ENCODE data around the gene GHR. TPM values are rescaled to one million over a fixed set of nuclear protein-coding genes. Genes with fewer than 3 reads are reported as not detected.

Gene GHR
- total and polyA plus RNA-seq, 2 donors (not counting 3 experiments of a cell fraction or from before 2014, with no cell fraction given), result 0.27 to 0.28 TPM

GRCh38 chr5:42768106-42768504, 344.9 kb downstream of the GHR start:
- Histone ChIP-seq H3K9me1 (replicated peaks; ENCODE audit: control insufficient read depth, extremely low read depth, insufficient read depth, low read length) (no peaks in the 10 kb centered on the region), H3K4me2 (ENCODE audit: insufficient read depth, low read length) (no peak overlapping the region), H3K4me3 (replicated peaks in 1 of 3; ENCODE audit: insufficient read depth in 1 of 3, low read depth in 1 of 3, low read length in 3 of 3) (no peak overlapping the region), H3K36me3 (ENCODE audit: control insufficient read depth in 2 of 2, extremely low read depth in 1 of 2, insufficient read depth in 2 of 2, low read length in 2 of 2) (no peaks in the 10 kb centered on the region), H4K20me1 (replicated peaks; ENCODE audit: control insufficient read depth, extremely low read depth, insufficient read depth, low read length) (no peaks in the 10 kb centered on the region), H3K27ac (ENCODE audit: insufficient read depth, low read depth, low read length) (no peak overlapping the region), H3K9ac (replicated peaks; ENCODE audit: extremely low read depth, insufficient read depth, low read length) (no peak overlapping the region), H2AFZ (ENCODE audit: low read depth, low read length) (no peak overlapping the region), H3K79me2 (ENCODE audit: control insufficient read depth, insufficient read depth, low read length) (no peaks in the 10 kb centered on the region), H3K4me1 (ENCODE audit: control insufficient read depth, extremely low read depth, insufficient read depth, low read length) (no peaks in the 10 kb centered on the region), H3K27me3 (ENCODE audit: control insufficient read depth in 2 of 2, insufficient read depth in 2 of 2, low read length in 2 of 2) (no peaks in the 10 kb centered on the region), H3K9me3 (replicated peaks; ENCODE audit: control insufficient read depth, insufficient read depth, low read length) (no peaks in the 10 kb centered on the region)
- POLR2A ChIA-PET, result no interaction called here
- dilution Hi-C loops (cut with MboI; ENCODE audit: extremely low pct_ligation_motif_present, low sequenced_read_pairs), result no loop called here
- TF ChIP-seq MYC (IDR thresholded peaks at IDR 0.05; ENCODE audit: low read depth, low read length) (no peak), POLR2AphosphoS5 (IDR thresholded peaks at IDR 0.05; ENCODE audit: insufficient read depth, low read depth, low read length) (no peak), POLR2A (IDR thresholded peaks at IDR 0.05; ENCODE audit: low read depth, low read length) (no peak)
- CTCF ChIA-PET, result interaction anchor here (0.6 to 2.0 kb wide), 29 partner anchors 8 to 1498 kb away, joined by 3 to 44 read pairs (median 5); partner anchors contain the start of genes CCDC152 and GHR
- intact Hi-C loops (cut with micrococcal nuclease), result loop anchor here (5.0 kb wide), 2 partner anchors 119 to 711 kb away; no protein-coding TSS in a partner anchor
- DNase-seq (ENCODE audit: low read depth, low spot score) (no peak), FAIRE-seq (no peak)
- no TSS peak for BruUV-seq (replicated peaks)

DNA sequence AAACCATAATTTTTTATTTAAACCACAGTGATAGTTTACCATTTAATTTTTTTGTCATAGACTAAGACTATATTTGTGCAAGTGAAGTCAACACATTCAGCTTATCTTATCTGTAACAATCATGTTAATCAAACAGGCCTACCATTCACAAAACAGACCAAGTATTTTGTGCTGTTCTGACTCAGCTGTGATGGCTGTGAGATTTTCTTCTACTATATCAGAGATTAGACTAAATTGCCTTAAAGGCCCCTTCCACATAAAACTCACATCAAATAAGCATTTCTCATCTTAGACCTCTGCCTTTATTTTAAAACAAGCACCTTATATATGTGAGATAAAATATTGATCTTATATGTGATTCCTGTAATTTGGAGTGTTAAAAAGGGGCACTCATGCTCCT, 346.8 kb downstream of the GHR start:
- Histone ChIP-seq H3K27ac (ENCODE audit: insufficient read depth, low read depth, low read length) (no peak overlapping the region), H2AFZ (ENCODE audit: low read depth, low read length) (no peak overlapping the region), H3K9me3 (replicated peaks; ENCODE audit: control insufficient read depth, insufficient read depth, low read length) (no peaks in the 10 kb centered on the region), H3K4me2 (ENCODE audit: insufficient read depth, low read length) (no peak overlapping the region), H3K79me2 (ENCODE audit: control insufficient read depth, insufficient read depth, low read length) (no peaks in the 10 kb centered on the region), H4K20me1 (replicated peaks; ENCODE audit: control insufficient read depth, extremely low read depth, insufficient read depth, low read length) (no peaks in the 10 kb centered on the region), H3K27me3 (ENCODE audit: control insufficient read depth in 2 of 2, insufficient read depth in 2 of 2, low read length in 2 of 2) (no peaks in the 10 kb centered on the region), H3K9ac (replicated peaks; ENCODE audit: extremely low read depth, insufficient read depth, low read length) (no peak overlapping the region), H3K36me3 (ENCODE audit: control insufficient read depth in 2 of 2, extremely low read depth in 1 of 2, insufficient read depth in 2 of 2, low read length in 2 of 2) (no peaks in the 10 kb centered on the region), H3K9me1 (replicated peaks; ENCODE audit: control insufficient read depth, extremely low read depth, insufficient read depth, low read length) (no peaks in the 10 kb centered on the region), H3K4me3 (replicated peaks in 1 of 3; ENCODE audit: insufficient read depth in 1 of 3, low read depth in 1 of 3, low read length in 3 of 3) (no peak overlapping the region), H3K4me1 (ENCODE audit: control insufficient read depth, extremely low read depth, insufficient read depth, low read length) (no peaks in the 10 kb centered on the region)
- BruUV-seq (replicated peaks), result no TSS peak
- ChIA-PET POLR2A (interaction anchor here (0.6 kb wide), 1 partner anchor 40 kb away, joined by 11 read pairs; no protein-coding TSS in a partner anchor), CTCF (interaction anchor here (1.0 to 1.3 kb wide), 2 partner anchors 120 to 186 kb away, joined by 3 to 4 read pairs; no protein-coding TSS in a partner anchor)
- intact Hi-C loops (cut with micrococcal nuclease), result no loop called here
- DNase-seq (ENCODE audit: low read depth, low spot score) (no peak), FAIRE-seq (no peak)
- dilution Hi-C loops (cut with MboI; ENCODE audit: extremely low pct_ligation_motif_present, low sequenced_read_pairs), result no loop called here
- no peak for TF ChIP-seq POLR2A (IDR thresholded peaks at IDR 0.05; ENCODE audit: low read depth, low read length)
- TF ChIP-seq GATA2 (IDR thresholded peaks at IDR 0.05; ENCODE audit: insufficient read depth, insufficient read length, low read depth, low read length), result no peak
- TF ChIP-seq MYC (IDR thresholded peaks at IDR 0.05; ENCODE audit: low read depth, low read length), result no peak
- TF ChIP-seq FOS (IDR thresholded peaks at IDR 0.05; ENCODE audit: borderline replicate concordance, insufficient read depth, low read length), result no peak
- no peak for TF ChIP-seq JUN (IDR thresholded peaks at IDR 0.05; ENCODE audit: borderline replicate concordance, insufficient read depth, insufficient read length, low read depth)
- no peak for TF ChIP-seq EZH2 (IDR thresholded peaks at IDR 0.05; ENCODE audit: borderline replicate concordance, low read depth, low read length, severe bottlenecking)
- TF ChIP-seq CTCF (IDR thresholded peaks at IDR 0.05; ENCODE audit: extremely low read depth in 1 of 2, insufficient read depth in 1 of 2, low read depth in 1 of 2, low read length in 2 of 2), result no peak
- TF ChIP-seq, protein P1, sequence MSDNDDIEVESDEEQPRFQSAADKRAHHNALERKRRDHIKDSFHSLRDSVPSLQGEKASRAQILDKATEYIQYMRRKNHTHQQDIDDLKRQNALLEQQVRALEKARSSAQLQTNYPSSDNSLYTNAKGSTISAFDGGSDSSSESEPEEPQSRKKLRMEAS (IDR thresholded peaks at IDR 0.05; ENCODE audit: insufficient read depth, insufficient read length), result no peak
- TF ChIP-seq POLR2AphosphoS5 (IDR thresholded peaks at IDR 0.05; ENCODE audit: insufficient read depth, low read depth, low read length), result no peak
